ENCODE measurements around the gene IFIT3. TPM values are rescaled to one million over a fixed set of nuclear protein-coding genes. Genes with fewer than 3 reads are reported as not detected.

Gene IFIT3
- total RNA-seq, 1 donor from 2014 or later = 1.9 TPM

GRCh38 chr10:89308266-89308665 lies 19.5 kb upstream of the IFIT3 start:
- no peak for TF ChIP-seq CTCF (IDR thresholded peaks at IDR 0.05)

GRCh38 chr10:89308736-89309135 lies 19.1 kb upstream of the IFIT3 start:
- Histone ChIP-seq H3K9me3 (no peaks in the 10 kb centered on the region), H3K4me3 (no peak overlapping the region), H3K27me3 (no peaks in the 10 kb centered on the region), H3K36me3 (peaks cover 0 to 14% of the 10 kb centered on the region in 2 donors), H3K27ac (no peak overlapping the region), H3K4me1 (peaks cover 0 to 2% of the 10 kb centered on the region in 2 donors)
- no peak for TF ChIP-seq CTCF (IDR thresholded peaks at IDR 0.05)
- no peak for DNase-seq (ENCODE audit: low spot score in 2 of 2)
- intact Hi-C loops (cut with DNase I) = no loop called here

More at GRCh38 chr10:89308266-89308665, 19.5 kb upstream of the IFIT3 start:
- no peaks in the 10 kb centered on the region for H3K27me3 ChIP-seq
- H3K4me3 ChIP-seq = no peak overlapping the region
- no peak for DNase-seq (ENCODE audit: low spot score in 2 of 2)
- peaks cover 0 to 14% of the 10 kb centered on the region in 2 donors for H3K36me3 ChIP-seq
- no peaks in the 10 kb centered on the region for H3K9me3 ChIP-seq
- intact Hi-C loops (cut with DNase I) = no loop called here
- no peak overlapping the region for H3K27ac ChIP-seq
- H3K4me1 ChIP-seq = peaks cover under 1 to 7% of the 10 kb centered on the region in 2 donors

DNA sequence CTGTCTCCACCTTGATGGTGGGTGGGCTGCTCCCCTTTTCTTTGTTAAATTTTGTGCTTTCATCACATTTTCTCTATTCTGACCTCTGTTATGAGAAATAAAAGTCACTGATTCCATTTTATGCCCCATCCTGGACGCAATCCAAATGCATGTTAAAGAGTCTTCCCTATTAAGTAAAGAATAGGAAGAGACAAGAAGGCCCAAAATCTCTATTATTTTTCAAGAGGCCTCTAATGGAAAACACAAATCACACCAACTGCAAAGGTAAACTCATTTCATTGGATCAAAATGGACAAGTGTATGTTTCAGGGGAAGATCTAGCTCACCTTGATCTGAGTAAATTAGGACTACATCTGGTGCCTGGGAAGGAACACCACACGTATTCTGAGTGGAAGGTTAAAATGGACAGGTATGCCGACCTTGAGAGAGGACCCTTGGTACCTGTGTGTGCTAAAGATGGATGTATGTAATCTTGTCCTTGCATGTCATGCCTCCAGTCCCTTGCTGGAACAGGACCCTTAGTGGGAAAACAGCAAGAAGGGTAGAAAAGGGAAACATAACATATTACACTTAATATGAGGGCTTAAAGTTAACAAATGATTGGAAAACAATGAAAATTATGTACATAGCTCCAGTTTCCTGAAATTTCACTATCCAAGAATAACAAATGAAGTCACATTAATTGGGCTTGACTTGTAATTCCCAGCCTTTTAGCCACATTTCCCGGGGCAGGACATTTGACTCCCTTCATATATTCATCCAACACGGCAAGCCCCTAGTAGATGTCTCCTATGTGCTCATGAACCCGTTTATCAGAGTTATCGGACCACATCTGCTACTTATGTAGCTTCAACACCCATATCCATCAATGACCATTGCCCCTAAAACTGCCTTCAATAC lies 18.4 kb upstream of the IFIT3 start:
- H3K9me3 ChIP-seq = no peaks in the 10 kb centered on the region
- no peak overlapping the region for H3K27ac ChIP-seq
- no peaks in the 10 kb centered on the region for H3K27me3 ChIP-seq
- no peak overlapping the region for H3K4me3 ChIP-seq
- peaks cover 0 to 14% of the 10 kb centered on the region in 2 donors for H3K36me3 ChIP-seq
- no peaks in the 10 kb centered on the region for H3K4me1 ChIP-seq
- TF ChIP-seq CTCF (IDR thresholded peaks at IDR 0.05) = no peak
- no peak for DNase-seq (ENCODE audit: low spot score in 2 of 2)
- intact Hi-C loops (cut with DNase I) = no loop called here

DNA sequence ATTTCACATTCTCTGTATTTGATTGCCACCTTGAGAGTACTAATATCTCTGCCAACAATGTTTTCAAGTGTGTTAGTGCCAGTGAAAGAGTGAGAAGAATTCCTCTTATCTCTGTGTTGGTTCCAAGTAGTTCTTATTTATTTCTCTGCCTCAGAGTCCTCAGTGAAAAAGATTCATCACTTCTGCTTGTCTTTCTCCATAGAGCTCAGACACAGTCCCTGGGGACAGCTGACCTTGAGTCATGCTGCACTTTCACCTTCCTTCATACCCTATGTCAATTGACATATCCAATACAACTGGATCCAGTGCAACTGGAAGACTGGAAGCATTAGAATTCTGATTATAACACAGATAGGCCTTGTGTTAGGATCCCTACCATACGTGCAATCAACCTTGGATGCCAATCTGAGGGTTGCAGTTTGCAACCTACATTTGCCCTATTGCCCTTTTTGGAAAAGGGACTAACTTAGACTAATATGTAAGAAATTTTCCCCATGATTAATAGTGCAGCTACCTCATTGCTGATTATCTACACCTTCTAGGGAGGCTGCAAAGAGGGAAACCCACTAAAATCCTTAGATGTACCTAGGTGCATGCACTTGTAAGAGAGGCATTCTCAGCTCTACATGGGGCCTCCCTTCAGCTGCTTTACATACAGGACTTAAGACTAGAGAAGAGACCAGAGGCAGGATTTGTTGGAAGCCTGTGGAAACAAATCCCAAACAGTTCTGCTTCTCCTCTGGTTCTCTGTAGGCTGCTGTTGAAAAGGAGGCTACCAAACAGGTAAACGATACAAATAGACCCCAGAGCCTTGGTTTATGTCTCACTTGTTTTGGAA lies 17.5 kb upstream of the IFIT3 start:
- H3K4me3 ChIP-seq = no peak overlapping the region
- no peak for TF ChIP-seq CTCF (IDR thresholded peaks at IDR 0.05)
- intact Hi-C loops (cut with DNase I) = no loop called here
- no peaks in the 10 kb centered on the region for H3K9me3 ChIP-seq
- no peak overlapping the region for H3K27ac ChIP-seq
- peaks cover 0 to 14% of the 10 kb centered on the region in 2 donors for H3K36me3 ChIP-seq
- no peaks in the 10 kb centered on the region for H3K4me1 ChIP-seq
- DNase-seq (ENCODE audit: low spot score in 2 of 2) = no peak
- H3K27me3 ChIP-seq = no peaks in the 10 kb centered on the region

DNA sequence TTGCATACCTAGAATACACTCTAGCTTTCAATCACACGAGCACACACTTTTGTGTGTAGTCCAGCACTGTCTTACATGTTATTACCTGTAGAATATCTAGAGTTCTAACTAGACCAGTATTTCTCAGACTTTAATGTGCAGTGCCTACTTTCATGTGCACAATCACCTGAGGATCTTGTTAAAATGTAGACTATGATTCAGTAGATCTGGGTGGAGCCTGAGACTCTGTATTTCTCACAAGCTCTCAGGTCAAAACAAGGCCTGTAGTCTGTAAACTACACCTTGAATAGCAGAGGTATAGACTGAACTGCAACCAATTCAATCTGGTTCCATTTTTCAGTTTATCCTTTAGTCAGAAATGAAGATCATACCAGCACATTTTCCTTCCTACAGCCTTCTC lies 14.8 kb upstream of the IFIT3 start:
- Histone ChIP-seq H3K36me3 (peaks cover 0 to 5% of the 10 kb centered on the region in 2 donors), H3K9me3 (no peaks in the 10 kb centered on the region), H3K4me1 (no peaks in the 10 kb centered on the region), H3K4me3 (no peak overlapping the region), H3K27me3 (no peaks in the 10 kb centered on the region), H3K27ac (no peak overlapping the region)
- DNase-seq (ENCODE audit: low spot score in 2 of 2) = no peak
- TF ChIP-seq CTCF (IDR thresholded peaks at IDR 0.05) = no peak
- intact Hi-C loops (cut with DNase I) = no loop called here

Measured in ascending aorta (tissue), 2 donors.